ENCODE results near the gene TTC24. TPM values are rescaled to one million over a fixed set of nuclear protein-coding genes. Genes with fewer than 3 reads are reported as not detected.

TTC24 gene
- total RNA-seq, 1 donor from 2014 or later, result not detected

DNA sequence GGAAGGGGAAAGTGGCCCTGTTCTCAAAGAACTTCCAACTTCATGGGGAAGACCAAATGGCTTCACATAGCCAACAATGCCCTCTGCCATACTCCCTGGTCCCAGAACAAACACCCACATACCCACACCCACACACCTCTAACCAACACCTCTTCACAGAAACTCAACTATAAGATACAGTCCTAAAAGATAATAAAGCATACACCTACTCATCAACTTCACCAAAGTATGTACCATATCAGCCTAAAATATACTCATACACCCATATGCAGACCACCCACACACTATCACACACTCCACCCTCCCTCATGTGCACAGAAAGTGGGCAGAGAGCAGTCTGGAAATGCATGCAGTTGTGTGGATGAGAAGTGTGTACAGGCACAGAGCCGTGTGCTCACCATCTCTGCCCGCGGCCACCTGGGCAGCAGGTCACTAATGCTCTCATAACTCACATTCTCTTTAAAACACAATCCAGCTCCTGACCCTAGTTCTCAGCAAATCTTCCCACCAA is 34.9 kb upstream of the TTC24 start:
- Histone ChIP-seq H3K9me3 (no peaks in the 10 kb centered on the region), H3K4me3 (no peak overlapping the region), H3K4me1 (no peaks in the 10 kb centered on the region), H3K36me3 (no peaks in the 10 kb centered on the region), H3K27ac (no peak overlapping the region), H3K27me3 (ENCODE audit: low read depth) (no peaks in the 10 kb centered on the region)
- DNase-seq (no peak), ATAC-seq (no peak)
- intact Hi-C loops (cut with DNase I), result no loop called here
- TF ChIP-seq, protein P1, sequence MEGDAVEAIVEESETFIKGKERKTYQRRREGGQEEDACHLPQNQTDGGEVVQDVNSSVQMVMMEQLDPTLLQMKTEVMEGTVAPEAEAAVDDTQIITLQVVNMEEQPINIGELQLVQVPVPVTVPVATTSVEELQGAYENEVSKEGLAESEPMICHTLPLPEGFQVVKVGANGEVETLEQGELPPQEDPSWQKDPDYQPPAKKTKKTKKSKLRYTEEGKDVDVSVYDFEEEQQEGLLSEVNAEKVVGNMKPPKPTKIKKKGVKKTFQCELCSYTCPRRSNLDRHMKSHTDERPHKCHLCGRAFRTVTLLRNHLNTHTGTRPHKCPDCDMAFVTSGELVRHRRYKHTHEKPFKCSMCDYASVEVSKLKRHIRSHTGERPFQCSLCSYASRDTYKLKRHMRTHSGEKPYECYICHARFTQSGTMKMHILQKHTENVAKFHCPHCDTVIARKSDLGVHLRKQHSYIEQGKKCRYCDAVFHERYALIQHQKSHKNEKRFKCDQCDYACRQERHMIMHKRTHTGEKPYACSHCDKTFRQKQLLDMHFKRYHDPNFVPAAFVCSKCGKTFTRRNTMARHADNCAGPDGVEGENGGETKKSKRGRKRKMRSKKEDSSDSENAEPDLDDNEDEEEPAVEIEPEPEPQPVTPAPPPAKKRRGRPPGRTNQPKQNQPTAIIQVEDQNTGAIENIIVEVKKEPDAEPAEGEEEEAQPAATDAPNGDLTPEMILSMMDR (IDR thresholded peaks at IDR 0.05), result no peak

DNA sequence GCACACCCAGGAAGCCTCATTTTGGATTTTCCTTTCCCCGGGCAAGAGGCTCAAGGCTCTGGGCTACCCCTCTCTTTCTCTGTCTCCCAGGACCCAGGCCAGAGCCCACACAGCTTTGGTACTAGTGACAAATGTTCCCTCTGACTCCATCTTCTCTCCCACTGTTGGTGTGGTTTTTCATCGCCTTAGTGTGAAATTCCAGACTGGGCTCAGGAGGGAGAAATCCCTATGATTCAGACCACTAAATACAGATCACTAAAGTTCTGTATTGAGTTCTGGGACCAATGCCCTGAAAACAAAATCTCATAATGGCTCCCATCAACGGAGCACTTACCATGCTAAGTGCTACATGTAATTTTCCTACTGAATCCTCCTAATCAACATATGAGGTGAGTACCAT is 33.3 kb upstream of the TTC24 start:
- Histone ChIP-seq H3K4me3 (no peak overlapping the region), H3K36me3 (no peaks in the 10 kb centered on the region), H3K9me3 (no peaks in the 10 kb centered on the region), H3K27ac (no peak overlapping the region), H3K4me1 (no peaks in the 10 kb centered on the region), H3K27me3 (ENCODE audit: low read depth) (no peaks in the 10 kb centered on the region)
- ATAC-seq (no peak), DNase-seq (no peak)
- intact Hi-C loops (cut with DNase I), result no loop called here
- TF ChIP-seq, protein P1 (IDR thresholded peaks at IDR 0.05), result no peak

DNA sequence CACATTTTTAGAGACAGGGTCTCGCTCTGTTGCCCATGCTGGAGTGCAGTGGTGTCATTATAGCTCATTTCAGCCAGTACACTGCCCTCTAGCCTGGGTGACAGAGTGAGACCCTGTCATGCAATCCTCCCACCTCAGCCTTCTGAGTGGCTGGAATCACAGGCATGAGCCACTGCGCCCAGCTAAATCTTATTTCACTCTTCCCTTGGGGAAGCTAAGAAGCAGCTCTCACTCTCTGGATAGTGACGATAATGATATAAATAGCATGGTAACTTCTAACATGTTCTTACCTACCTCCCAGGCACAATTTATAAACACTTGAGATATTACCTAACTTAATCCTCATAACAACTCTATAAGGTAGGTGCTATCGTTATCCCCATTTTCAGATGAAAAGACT is 32.1 kb upstream of the TTC24 start:
- intact Hi-C loops (cut with DNase I), result no loop called here
- no peak for ATAC-seq
- no peaks in the 10 kb centered on the region for H3K9me3 ChIP-seq

DNA sequence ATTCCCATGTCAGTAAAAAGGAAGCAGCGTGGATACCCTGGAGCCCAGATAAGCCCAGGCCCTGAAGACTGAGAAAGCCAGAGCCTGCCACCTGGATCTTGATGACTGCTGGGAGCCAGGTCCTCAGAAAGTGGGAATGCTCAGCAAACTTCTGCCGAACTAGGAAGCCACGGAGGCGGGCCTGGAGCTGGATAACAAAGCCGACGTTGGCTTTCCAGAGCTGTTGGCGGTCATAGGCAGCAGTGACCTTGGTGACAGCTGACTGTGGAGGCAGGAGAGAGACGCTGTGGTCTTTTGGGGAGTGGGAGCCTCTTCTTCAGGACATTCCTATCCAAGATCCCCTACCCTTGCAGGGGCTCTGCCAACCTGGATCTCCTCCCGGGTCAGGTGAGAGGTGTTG is 31.5 kb upstream of the TTC24 start:
- no peaks in the 10 kb centered on the region for H3K27me3 ChIP-seq (ENCODE audit: low read depth)
- H3K4me1 ChIP-seq, result no peaks in the 10 kb centered on the region
- DNase-seq (no peak), ATAC-seq (no peak)
- no peaks in the 10 kb centered on the region for H3K9me3 ChIP-seq
- H3K27ac ChIP-seq, result no peak overlapping the region
- intact Hi-C loops (cut with DNase I), result no loop called here
- TF ChIP-seq, protein P1 (IDR thresholded peaks at IDR 0.05), result no peak
- no peak overlapping the region for H3K4me3 ChIP-seq
- H3K36me3 ChIP-seq, result no peaks in the 10 kb centered on the region

More for the DNA sequence above, 32.1 kb upstream of the TTC24 start:
- TF ChIP-seq, protein P1 (IDR thresholded peaks at IDR 0.05), result no peak
- Histone ChIP-seq H3K27ac (no peak overlapping the region), H3K4me1 (no peaks in the 10 kb centered on the region), H3K27me3 (ENCODE audit: low read depth) (no peaks in the 10 kb centered on the region), H3K4me3 (no peak overlapping the region), H3K36me3 (no peaks in the 10 kb centered on the region)
- DNase-seq, result no peak

DNA sequence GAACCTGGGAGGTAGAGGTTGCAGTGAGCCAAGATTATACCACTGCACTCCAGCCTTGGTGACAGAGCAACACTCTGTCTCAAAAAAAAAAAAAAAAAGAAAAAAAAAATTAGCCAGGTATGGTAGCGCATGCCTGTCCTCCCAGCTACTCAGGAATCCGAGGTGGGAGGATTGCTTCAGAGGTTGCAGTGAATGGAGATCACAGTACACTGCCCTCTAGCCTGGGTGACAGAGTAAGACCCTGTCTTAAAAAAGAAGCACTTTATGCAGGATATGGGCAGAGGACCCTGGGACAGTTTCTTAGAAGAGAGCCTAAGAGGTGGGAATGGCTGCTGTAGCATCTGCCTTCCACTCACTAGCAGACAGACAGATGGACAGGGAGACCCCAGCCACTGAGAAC is 30.1 kb upstream of the TTC24 start:
- no peak for ATAC-seq
- intact Hi-C loops (cut with DNase I), result no loop called here

More for the DNA sequence above, 30.1 kb upstream of the TTC24 start:
- DNase-seq, result no peak
- Histone ChIP-seq H3K36me3 (no peaks in the 10 kb centered on the region), H3K9me3 (no peaks in the 10 kb centered on the region), H3K4me1 (no peaks in the 10 kb centered on the region), H3K27ac (no peak overlapping the region), H3K4me3 (no peak overlapping the region), H3K27me3 (ENCODE audit: low read depth) (no peaks in the 10 kb centered on the region)
- TF ChIP-seq, protein P1 (IDR thresholded peaks at IDR 0.05), result no peak
